Epithelial cell of esophagus (primary cell): ENCODE measurements around the gene DACH1.

Experiments
- DNase-seq: peaks from one replicate; pipeline ENCODE4 v3.0.0; 2010; ENCODE audit warnings: low read depth
- H3K4me3 ChIP-seq: 2 replicates; pipeline ENCODE4 v1.5.1; 2011; ENCODE audit warnings: mild to moderate bottlenecking, low read length, control low read depth
- CTCF ChIP-seq: IDR thresholded peaks from 2 replicates; pipeline ENCODE4 v1.5.1; 2011; ENCODE audit warnings: low read depth, mild to moderate bottlenecking, low read length, control low read depth, inconsistent platforms; ENCODE audit not compliant: insufficient read depth; ENCODE audit errors: missing control alignments

DACH1 gene

DNA sequence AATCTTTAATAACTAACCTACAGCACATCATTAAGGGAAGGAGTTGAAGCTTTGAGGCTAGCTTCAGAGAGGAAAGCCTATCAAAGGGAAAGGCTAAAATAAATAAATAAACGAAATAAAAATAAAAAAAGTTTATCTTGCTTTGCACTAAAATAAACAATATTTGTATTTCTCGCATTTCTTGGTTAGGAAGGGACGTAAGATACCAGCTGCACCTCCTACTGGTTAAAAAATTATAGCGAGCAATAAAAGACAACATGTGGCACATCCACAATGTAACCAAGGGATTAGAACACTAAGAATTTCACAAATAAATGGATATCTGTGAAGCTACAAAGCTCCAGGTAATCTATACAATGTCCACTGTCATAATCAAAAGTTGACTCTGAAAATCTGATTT lies 194.5 kb downstream of the DACH1 start:
- no peak for DNase-seq
- no peak for TF ChIP-seq CTCF
- H3K4me3 ChIP-seq: no peak overlapping the region

DNA sequence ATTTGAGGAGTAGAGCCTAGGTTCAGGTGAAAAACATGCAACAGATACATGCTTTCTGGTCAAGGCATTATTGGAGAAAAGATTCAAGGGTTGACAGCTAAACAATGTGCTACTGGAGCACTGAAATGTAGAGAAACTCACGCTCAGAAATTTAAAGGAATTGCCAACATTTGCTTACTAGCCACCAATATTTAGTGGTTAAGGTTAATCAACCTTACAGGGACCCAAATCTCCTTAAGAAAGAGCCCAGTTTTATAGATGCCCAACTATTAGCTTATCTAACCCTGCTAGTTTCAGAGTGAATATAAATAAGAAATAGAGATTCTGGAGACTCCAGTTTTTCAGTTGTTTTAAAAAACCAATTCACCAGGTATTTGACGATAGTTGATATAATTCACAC lies 203.6 kb downstream of the DACH1 start:
- no peak overlapping the region for H3K4me3 ChIP-seq
- TF ChIP-seq CTCF: no peak
- no peak for DNase-seq

DNA sequence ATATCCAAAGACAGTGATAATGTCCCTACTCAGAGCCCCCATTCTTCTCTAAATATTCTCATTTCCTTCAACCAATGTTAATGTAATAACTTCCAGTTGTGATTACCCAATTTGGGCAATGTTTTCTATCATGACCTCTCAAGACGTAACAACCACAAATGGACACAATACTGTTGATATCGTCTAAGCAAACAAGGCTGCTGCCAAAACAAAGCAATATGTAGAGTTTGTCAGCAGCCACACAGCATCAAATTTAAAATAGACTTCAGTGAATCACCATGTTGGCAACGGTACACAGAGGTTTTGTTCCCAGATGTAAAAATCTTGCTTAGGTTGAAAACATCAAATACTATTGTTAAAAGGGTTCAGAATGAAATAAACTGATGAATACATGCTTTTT lies 205.1 kb downstream of the DACH1 start:
- TF ChIP-seq CTCF: no peak
- DNase-seq: peak; percentile 2
- H3K4me3 ChIP-seq: no peak overlapping the region

- H3K4me3 ChIP-seq: no peak overlapping the region
- TF ChIP-seq CTCF: no peak
- DNase-seq: no peak
Observed at GRCh38 chr13:71659404-71659803, 207.6 kb downstream of the DACH1 start.

GRCh38 chr13:71645467-71645866 lies 221.5 kb downstream of the DACH1 start:
- DNase-seq: no peak
- TF ChIP-seq CTCF: no peak
- H3K4me3 ChIP-seq: no peak overlapping the region

- no peak for DNase-seq
- TF ChIP-seq CTCF: no peak
- H3K4me3 ChIP-seq: no peak overlapping the region
Observed at GRCh38 chr13:71644579-71644978, 222.4 kb downstream of the DACH1 start.

- no peak for DNase-seq
- no peak overlapping the region for H3K4me3 ChIP-seq
- no peak for TF ChIP-seq CTCF
Observed at GRCh38 chr13:71643448-71643860, 223.6 kb downstream of the DACH1 start.
